HG03520 (cell line): ENCODE measurements around the gene TNS1.
"Not testable (repeated sequence)": the region's sequence is repeated elsewhere in the genome, so short reads cannot be mapped to it uniquely, and the experiment has no call there.

Experiments used
- ATAC-seq: cut with Tn5 transposase; IDR thresholded peaks from one replicate; pipeline ENCODE4 v1.9.1; 2021; ENCODE audit warnings: mild to moderate bottlenecking, moderate library complexity; ENCODE audit not compliant: unreplicated experiment

Gene TNS1

GRCh38 chr2:217825469-217826235 is 177.1 kb downstream of the TNS1 start:
- ATAC-seq, result no peak

- ATAC-seq, result no peak
These were observed 178.6 kb downstream of the TNS1 start for GRCh38 chr2:217824223-217824622.

- no peak for ATAC-seq
These were observed 179.2 kb downstream of the TNS1 start for GRCh38 chr2:217823626-217824025.

GRCh38 chr2:217822296-217823252 is 180.2 kb downstream of the TNS1 start:
- ATAC-seq, result no peak

- ATAC-seq, result no peak
These were observed 181.2 kb downstream of the TNS1 start for GRCh38 chr2:217821536-217822147.

- ATAC-seq, result no peak
These were observed 181.9 kb downstream of the TNS1 start for GRCh38 chr2:217820904-217821303.

GRCh38 chr2:217820091-217820819 is 182.5 kb downstream of the TNS1 start:
- ATAC-seq, result no peak

GRCh38 chr2:217818293-217818850 is 184.4 kb downstream of the TNS1 start:
- no peak for ATAC-seq

- ATAC-seq, result no peak
These were observed 185.1 kb downstream of the TNS1 start for GRCh38 chr2:217817466-217818292.

GRCh38 chr2:217816396-217816869 is 186.4 kb downstream of the TNS1 start:
- ATAC-seq, result no peak

GRCh38 chr2:217813828-217814227 is 189.0 kb downstream of the TNS1 start:
- no peak for ATAC-seq

- no peak for ATAC-seq
These were observed 190.6 kb downstream of the TNS1 start for GRCh38 chr2:217812170-217812569.

GRCh38 chr2:217810260-217810659 is 192.5 kb downstream of the TNS1 start:
- ATAC-seq, result no peak

GRCh38 chr2:217809736-217810135 is 193.1 kb downstream of the TNS1 start:
- ATAC-seq, result no peak

- not testable (repeated sequence) for ATAC-seq
These were observed 193.8 kb downstream of the TNS1 start for GRCh38 chr2:217808967-217809366.

GRCh38 chr2:217808326-217808725 is 194.5 kb downstream of the TNS1 start:
- ATAC-seq, result no peak

GRCh38 chr2:217807753-217808152 is 195.0 kb downstream of the TNS1 start:
- no peak for ATAC-seq

GRCh38 chr2:217807025-217807424 is 195.8 kb downstream of the TNS1 start:
- no peak for ATAC-seq

GRCh38 chr2:217806482-217806765 is 196.4 kb downstream of the TNS1 start:
- no peak for ATAC-seq
